ENCODE measurements around the gene CARS2.

GRCh38 chr13:110637275-110637674 is 68.6 kb downstream of the CARS2 start:
- TF ChIP-seq CTCF (IDR thresholded peaks at IDR 0.05) (no peak), REST (IDR thresholded peaks at IDR 0.05; ENCODE audit: insufficient read depth in 1 of 2, low read depth in 2 of 2, low read length in 1 of 2) (no peak), POLR2AphosphoS5 (IDR thresholded peaks at IDR 0.05; ENCODE audit: low read depth, low read length) (no peak)
